SK-N-SH treated with all-trans-retinoic acid at 6 μM for 48 hours (cell line): ENCODE measurements around the gene MAP2K4.

Experiments used
- ATAC-seq: fragments of 200-7000 bp; cut with Tn5 transposase; 3 replicates; pipeline ENCODE4 v1.9.1; 2020; ENCODE audit warnings: mild to moderate bottlenecking, moderate library complexity
- ARNTL ChIP-seq: fragments of 450-650 bp; formaldehyde crosslinking; IDR thresholded peaks from 2 replicates; pipeline ENCODE4 v1.5.0; 2020; ENCODE audit warnings: low read depth, mild to moderate bottlenecking, moderate library complexity, borderline replicate concordance
- BACH2 ChIP-seq: fragments of 250-450 bp; sonication (Bioruptor Pico); IDR thresholded peaks from 2 replicates; pipeline ENCODE4 v1.9.0; 2021; ENCODE audit warnings: mild to moderate bottlenecking, borderline replicate concordance
- CSDC2 ChIP-seq: fragments of 250-450 bp; sonication (Bioruptor Pico); IDR thresholded peaks from 2 replicates; pipeline ENCODE4 v1.5.0; 2020; ENCODE audit warnings: mild to moderate bottlenecking, moderate library complexity
- GLIS3 ChIP-seq: fragments of 250-450 bp; sonication (Bioruptor Pico); IDR thresholded peaks from 2 replicates; pipeline ENCODE4 v1.5.0; 2020; ENCODE audit warnings: mild to moderate bottlenecking, moderate library complexity
- ISL1 ChIP-seq: fragments of 250-450 bp; sonication (Bioruptor Pico); IDR thresholded peaks from 2 replicates; pipeline ENCODE4 v2.1.2; 2022; ENCODE audit warnings: mild to moderate bottlenecking, moderate library complexity
- OSR1 ChIP-seq: fragments of 250-450 bp; sonication (Bioruptor Pico); IDR thresholded peaks from 2 replicates; pipeline ENCODE4 v1.8.0; 2022; ENCODE audit warnings: moderate library complexity, mild to moderate bottlenecking, inconsistent platforms
- PPARA ChIP-seq: fragments of 250-450 bp; sonication (Bioruptor Pico); IDR thresholded peaks from 2 replicates; pipeline ENCODE4 v1.5.0; 2020; ENCODE audit warnings: mild to moderate bottlenecking, borderline replicate concordance
- RARB ChIP-seq: fragments of 250-450 bp; sonication (Bioruptor Pico); IDR thresholded peaks from 2 replicates; pipeline ENCODE4 v1.8.0; 2021; ENCODE audit warnings: mild to moderate bottlenecking, moderate library complexity
- TOX ChIP-seq: fragments of 250-450 bp; sonication (Bioruptor Pico); IDR thresholded peaks from 2 replicates; pipeline ENCODE4 v1.8.0; 2021; ENCODE audit warnings: mild to moderate bottlenecking, moderate library complexity, borderline replicate concordance
- ZC3H10 ChIP-seq: fragments of 250-450 bp; sonication (Bioruptor Pico); IDR thresholded peaks from 2 replicates; pipeline ENCODE4 v1.5.1; 2021; ENCODE audit warnings: mild to moderate bottlenecking, moderate library complexity
- ZFP3 ChIP-seq: fragments of 250-450 bp; sonication (Bioruptor Pico); IDR thresholded peaks from 2 replicates; pipeline ENCODE4 v1.5.0; 2020; ENCODE audit warnings: mild to moderate bottlenecking, moderate library complexity
- ZFP30 ChIP-seq: fragments of 450-650 bp; formaldehyde crosslinking; IDR thresholded peaks from 2 replicates; pipeline ENCODE4 v1.5.0; 2022; ENCODE audit warnings: mild to moderate bottlenecking, moderate library complexity
- ZNF565 ChIP-seq: fragments of 450-650 bp; formaldehyde crosslinking; conservative IDR thresholded peaks from 2 replicates; pipeline ENCODE4 v1.5.0; 2020; ENCODE audit warnings: low read depth, mild to moderate bottlenecking, moderate library complexity
- ZNF70 ChIP-seq: fragments of 450-650 bp; formaldehyde crosslinking; IDR thresholded peaks from 2 replicates; pipeline ENCODE4 v1.5.0; 2020; ENCODE audit warnings: mild to moderate bottlenecking, moderate library complexity
- ZNF8 ChIP-seq: fragments of 450-650 bp; formaldehyde crosslinking; IDR thresholded peaks from 2 replicates; pipeline ENCODE4 v1.5.0; 2020; ENCODE audit warnings: mild to moderate bottlenecking, moderate library complexity
- TF ChIP-seq, protein P1 (sequence below): fragments of 250-450 bp; sonication (Bioruptor Pico); IDR thresholded peaks from 2 replicates; pipeline ENCODE4 v1.8.0; 2021; ENCODE audit warnings: low read depth, mild to moderate bottlenecking, moderate library complexity, borderline replicate concordance
- TF ChIP-seq, protein P2 (sequence below): fragments of 250-450 bp; sonication (Bioruptor Pico); IDR thresholded peaks from 2 replicates; pipeline ENCODE4 v1.5.1; 2020; ENCODE audit warnings: low read depth, mild to moderate bottlenecking, moderate library complexity
- TF ChIP-seq, protein P3 (sequence below): fragments of 250-450 bp; sonication (Bioruptor Pico); IDR thresholded peaks from 2 replicates; pipeline ENCODE4 v1.5.1; 2021; ENCODE audit warnings: mild to moderate bottlenecking, moderate library complexity
- TF ChIP-seq, protein P4 (sequence below): fragments of 250-450 bp; sonication (Bioruptor Pico); IDR thresholded peaks from 2 replicates; pipeline ENCODE4 v1.5.0; 2020; ENCODE audit warnings: mild to moderate bottlenecking, moderate library complexity
- TF ChIP-seq, protein P5 (sequence below): fragments of 250-450 bp; sonication (Bioruptor Pico); IDR thresholded peaks from 2 replicates; pipeline ENCODE4 v1.8.0; 2020; ENCODE audit warnings: mild to moderate bottlenecking, moderate library complexity, borderline replicate concordance

The MAP2K4 gene

DNA sequence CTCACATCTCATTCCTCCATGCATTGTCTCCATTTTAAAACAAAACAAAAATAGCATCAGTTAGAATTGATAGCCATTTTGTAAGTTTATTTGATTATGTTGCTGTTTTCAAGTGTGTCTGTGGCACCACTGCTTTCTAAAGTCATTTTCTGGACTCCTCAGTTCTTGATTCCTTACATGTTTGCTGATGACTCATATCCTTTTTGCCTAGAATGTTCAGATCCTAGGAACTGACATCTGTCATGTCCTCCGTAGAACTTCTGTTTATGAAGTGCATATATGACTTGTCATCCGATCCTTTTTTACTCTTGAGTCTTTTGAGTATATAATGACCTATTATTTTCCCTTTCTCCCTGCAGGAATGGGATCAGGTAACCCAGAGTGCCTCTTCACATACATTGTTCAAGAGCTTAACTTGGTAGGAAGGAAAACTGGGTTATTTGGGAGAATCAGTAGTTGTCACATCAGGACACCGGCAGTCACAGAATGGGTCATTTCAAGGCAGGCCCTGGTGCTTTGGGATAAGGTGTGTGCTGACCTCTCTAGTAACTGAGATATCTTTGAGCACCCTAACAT is 69.2 kb downstream of the MAP2K4 start:
- TF ChIP-seq ARNTL (CRISPR knock-in tag) (no peak), ZC3H10 (CRISPR knock-in tag) (no peak), CSDC2 (CRISPR knock-in tag) (no peak)
- TF ChIP-seq, protein P1, sequence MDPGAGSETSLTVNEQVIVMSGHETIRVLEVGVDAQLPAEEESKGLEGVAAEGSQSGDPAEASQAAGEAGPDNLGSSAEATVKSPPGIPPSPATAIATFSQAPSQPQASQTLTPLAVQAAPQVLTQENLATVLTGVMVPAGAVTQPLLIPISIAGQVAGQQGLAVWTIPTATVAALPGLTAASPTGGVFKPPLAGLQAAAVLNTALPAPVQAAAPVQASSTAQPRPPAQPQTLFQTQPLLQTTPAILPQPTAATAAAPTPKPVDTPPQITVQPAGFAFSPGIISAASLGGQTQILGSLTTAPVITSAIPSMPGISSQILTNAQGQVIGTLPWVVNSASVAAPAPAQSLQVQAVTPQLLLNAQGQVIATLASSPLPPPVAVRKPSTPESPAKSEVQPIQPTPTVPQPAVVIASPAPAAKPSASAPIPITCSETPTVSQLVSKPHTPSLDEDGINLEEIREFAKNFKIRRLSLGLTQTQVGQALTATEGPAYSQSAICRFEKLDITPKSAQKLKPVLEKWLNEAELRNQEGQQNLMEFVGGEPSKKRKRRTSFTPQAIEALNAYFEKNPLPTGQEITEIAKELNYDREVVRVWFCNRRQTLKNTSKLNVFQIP (CRISPR knock-in tag), result no peak
- ATAC-seq, result peak; percentile 91

DNA sequence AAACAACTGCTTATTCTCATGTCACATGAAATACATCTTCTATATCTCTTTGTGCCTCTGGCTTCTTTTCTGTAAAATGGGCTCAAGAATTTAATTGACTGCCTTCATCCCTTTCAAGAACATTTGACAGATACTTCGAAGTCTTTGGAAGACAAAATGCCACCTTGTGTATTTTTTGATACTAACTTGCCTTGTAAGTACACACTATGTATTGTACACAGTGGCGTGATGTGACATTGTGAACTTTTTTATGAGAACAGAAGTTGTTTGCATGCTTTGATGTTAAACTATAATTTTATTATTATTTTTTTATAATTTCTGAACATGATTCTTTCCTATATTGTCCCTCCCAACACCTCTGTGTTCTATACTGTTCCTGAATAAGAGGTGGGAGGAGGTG is 73.7 kb downstream of the MAP2K4 start:
- TF ChIP-seq, protein P2, sequence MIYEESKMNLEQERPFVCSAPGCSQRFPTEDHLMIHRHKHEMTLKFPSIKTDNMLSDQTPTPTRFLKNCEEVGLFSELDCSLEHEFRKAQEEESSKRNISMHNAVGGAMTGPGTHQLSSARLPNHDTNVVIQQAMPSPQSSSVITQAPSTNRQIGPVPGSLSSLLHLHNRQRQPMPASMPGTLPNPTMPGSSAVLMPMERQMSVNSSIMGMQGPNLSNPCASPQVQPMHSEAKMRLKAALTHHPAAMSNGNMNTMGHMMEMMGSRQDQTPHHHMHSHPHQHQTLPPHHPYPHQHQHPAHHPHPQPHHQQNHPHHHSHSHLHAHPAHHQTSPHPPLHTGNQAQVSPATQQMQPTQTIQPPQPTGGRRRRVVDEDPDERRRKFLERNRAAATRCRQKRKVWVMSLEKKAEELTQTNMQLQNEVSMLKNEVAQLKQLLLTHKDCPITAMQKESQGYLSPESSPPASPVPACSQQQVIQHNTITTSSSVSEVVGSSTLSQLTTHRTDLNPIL (CRISPR knock-in tag), result no peak
- TF ChIP-seq ZFP3, result no peak
- TF ChIP-seq GLIS3 (CRISPR knock-in tag), result no peak
- TF ChIP-seq, protein P3, sequence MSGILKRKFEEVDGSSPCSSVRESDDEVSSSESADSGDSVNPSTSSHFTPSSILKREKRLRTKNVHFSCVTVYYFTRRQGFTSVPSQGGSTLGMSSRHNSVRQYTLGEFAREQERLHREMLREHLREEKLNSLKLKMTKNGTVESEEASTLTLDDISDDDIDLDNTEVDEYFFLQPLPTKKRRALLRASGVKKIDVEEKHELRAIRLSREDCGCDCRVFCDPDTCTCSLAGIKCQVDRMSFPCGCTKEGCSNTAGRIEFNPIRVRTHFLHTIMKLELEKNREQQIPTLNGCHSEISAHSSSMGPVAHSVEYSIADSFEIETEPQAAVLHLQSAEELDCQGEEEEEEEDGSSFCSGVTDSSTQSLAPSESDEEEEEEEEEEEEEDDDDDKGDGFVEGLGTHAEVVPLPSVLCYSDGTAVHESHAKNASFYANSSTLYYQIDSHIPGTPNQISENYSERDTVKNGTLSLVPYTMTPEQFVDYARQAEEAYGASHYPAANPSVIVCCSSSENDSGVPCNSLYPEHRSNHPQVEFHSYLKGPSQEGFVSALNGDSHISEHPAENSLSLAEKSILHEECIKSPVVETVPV (CRISPR knock-in tag), result no peak
- no peak for TF ChIP-seq PPARA (CRISPR knock-in tag)
- TF ChIP-seq ZNF565 (CRISPR knock-in tag), result no peak
- TF ChIP-seq, protein P1 (CRISPR knock-in tag), result no peak
- no peak for TF ChIP-seq CSDC2 (CRISPR knock-in tag)
- TF ChIP-seq BACH2 (CRISPR knock-in tag), result no peak
- TF ChIP-seq, protein P4, sequence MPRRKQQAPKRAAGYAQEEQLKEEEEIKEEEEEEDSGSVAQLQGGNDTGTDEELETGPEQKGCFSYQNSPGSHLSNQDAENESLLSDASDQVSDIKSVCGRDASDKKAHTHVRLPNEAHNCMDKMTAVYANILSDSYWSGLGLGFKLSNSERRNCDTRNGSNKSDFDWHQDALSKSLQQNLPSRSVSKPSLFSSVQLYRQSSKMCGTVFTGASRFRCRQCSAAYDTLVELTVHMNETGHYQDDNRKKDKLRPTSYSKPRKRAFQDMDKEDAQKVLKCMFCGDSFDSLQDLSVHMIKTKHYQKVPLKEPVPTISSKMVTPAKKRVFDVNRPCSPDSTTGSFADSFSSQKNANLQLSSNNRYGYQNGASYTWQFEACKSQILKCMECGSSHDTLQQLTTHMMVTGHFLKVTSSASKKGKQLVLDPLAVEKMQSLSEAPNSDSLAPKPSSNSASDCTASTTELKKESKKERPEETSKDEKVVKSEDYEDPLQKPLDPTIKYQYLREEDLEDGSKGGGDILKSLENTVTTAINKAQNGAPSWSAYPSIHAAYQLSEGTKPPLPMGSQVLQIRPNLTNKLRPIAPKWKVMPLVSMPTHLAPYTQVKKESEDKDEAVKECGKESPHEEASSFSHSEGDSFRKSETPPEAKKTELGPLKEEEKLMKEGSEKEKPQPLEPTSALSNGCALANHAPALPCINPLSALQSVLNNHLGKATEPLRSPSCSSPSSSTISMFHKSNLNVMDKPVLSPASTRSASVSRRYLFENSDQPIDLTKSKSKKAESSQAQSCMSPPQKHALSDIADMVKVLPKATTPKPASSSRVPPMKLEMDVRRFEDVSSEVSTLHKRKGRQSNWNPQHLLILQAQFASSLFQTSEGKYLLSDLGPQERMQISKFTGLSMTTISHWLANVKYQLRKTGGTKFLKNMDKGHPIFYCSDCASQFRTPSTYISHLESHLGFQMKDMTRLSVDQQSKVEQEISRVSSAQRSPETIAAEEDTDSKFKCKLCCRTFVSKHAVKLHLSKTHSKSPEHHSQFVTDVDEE (CRISPR knock-in tag), result no peak
- TF ChIP-seq ZC3H10 (CRISPR knock-in tag), result no peak
- TF ChIP-seq ZNF8 (CRISPR knock-in tag), result no peak
- no peak for TF ChIP-seq TOX
- TF ChIP-seq, protein P5, sequence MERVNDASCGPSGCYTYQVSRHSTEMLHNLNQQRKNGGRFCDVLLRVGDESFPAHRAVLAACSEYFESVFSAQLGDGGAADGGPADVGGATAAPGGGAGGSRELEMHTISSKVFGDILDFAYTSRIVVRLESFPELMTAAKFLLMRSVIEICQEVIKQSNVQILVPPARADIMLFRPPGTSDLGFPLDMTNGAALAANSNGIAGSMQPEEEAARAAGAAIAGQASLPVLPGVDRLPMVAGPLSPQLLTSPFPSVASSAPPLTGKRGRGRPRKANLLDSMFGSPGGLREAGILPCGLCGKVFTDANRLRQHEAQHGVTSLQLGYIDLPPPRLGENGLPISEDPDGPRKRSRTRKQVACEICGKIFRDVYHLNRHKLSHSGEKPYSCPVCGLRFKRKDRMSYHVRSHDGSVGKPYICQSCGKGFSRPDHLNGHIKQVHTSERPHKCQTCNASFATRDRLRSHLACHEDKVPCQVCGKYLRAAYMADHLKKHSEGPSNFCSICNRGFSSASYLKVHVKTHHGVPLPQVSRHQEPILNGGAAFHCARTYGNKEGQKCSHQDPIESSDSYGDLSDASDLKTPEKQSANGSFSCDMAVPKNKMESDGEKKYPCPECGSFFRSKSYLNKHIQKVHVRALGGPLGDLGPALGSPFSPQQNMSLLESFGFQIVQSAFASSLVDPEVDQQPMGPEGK, result no peak
- TF ChIP-seq OSR1 (CRISPR knock-in tag), result no peak
- no peak for TF ChIP-seq ISL1
- no peak for TF ChIP-seq ZNF70 (CRISPR knock-in tag)
- TF ChIP-seq ZFP30 (CRISPR knock-in tag), result no peak
- TF ChIP-seq, all 23 proteins: peak for 0
- no peak for ATAC-seq

DNA sequence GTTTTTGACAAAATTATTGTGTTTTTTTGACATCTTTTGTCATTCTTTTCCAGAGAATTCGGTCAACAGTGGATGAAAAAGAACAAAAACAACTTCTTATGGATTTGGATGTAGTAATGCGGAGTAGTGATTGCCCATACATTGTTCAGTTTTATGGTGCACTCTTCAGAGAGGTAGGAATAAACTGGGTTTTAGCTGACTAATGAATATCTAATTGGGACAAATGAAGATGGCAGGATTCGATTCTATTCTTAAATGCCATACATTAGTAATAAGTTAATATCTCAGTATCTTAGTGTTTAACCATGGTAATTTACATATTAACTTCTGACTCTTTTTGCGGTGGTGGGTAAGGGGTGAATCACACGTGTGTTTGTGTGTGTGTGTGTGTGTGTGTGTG is 74.8 kb downstream of the MAP2K4 start:
- TF ChIP-seq, protein P3 (CRISPR knock-in tag), result no peak
- no peak for TF ChIP-seq RARB (CRISPR knock-in tag)
- TF ChIP-seq ZNF70 (CRISPR knock-in tag), result no peak
- no peak for TF ChIP-seq ZNF8 (CRISPR knock-in tag)
- no peak for TF ChIP-seq CSDC2 (CRISPR knock-in tag)
- no peak for TF ChIP-seq ZFP30 (CRISPR knock-in tag)
- no peak for ATAC-seq
